Neural progenitor cell (in vitro differentiated cells): Measurements from ENCODE around the gene CD101. TPM values are rescaled to one million over a fixed set of nuclear protein-coding genes. Genes with fewer than 3 reads are reported as not detected.

ENCODE experiments used
- DNase-seq: peaks from one replicate; pipeline ENCODE4 v3.0.0-alpha.2; 2016; ENCODE audit warnings: low spot score
- H2AFZ ChIP-seq: fragments of 200-600 bp; sonication (generic); replicated peaks from 2 replicates; pipeline ENCODE4 v1.6.1; 2016; ENCODE audit warnings: antibody characterized with exemption
- H3F3A ChIP-seq: fragments of 200-600 bp; sonication (generic); 2 replicates; pipeline ENCODE4 v1.6.1; 2016; ENCODE audit warnings: antibody characterized with exemption, low read depth
- H3K27ac ChIP-seq: fragments of 200-600 bp; sonication (generic); 2 replicates; pipeline ENCODE4 v1.5.1; 2016; ENCODE audit warnings: mild to moderate bottlenecking
- H3K27me3 ChIP-seq: fragments of 200-600 bp; sonication (generic); 2 replicates; pipeline ENCODE4 v1.6.1; 2016; ENCODE audit warnings: mild to moderate bottlenecking, moderate library complexity
- H3K36me3 ChIP-seq: fragments of 200-600 bp; sonication (generic); 2 replicates; pipeline ENCODE4 v1.5.1; 2016
- H3K4me1 ChIP-seq: fragments of 200-600 bp; sonication (generic); 2 replicates; pipeline ENCODE4 v1.6.1; 2016; ENCODE audit warnings: mixed run types
- H3K4me2 ChIP-seq: fragments of 200-600 bp; sonication (generic); 2 replicates; pipeline ENCODE4 v1.6.1; 2016
- H3K4me3 ChIP-seq: fragments of 200-600 bp; sonication (generic); 2 replicates; pipeline ENCODE4 v1.5.1; 2016
- H3K79me2 ChIP-seq: fragments of 200-600 bp; sonication (generic); 2 replicates; pipeline ENCODE4 v1.6.1; 2016; ENCODE audit warnings: low read depth
- H3K9ac ChIP-seq: fragments of 200-600 bp; sonication (generic); 2 replicates; pipeline ENCODE4 v1.6.1; 2016
- H3K9me3 ChIP-seq: fragments of 200-600 bp; sonication (generic); 2 replicates; pipeline ENCODE4 v1.5.1; 2016; ENCODE audit warnings: low read depth
- H4K20me1 ChIP-seq: fragments of 200-600 bp; sonication (generic); 2 replicates; pipeline ENCODE4 v1.6.1; 2016; ENCODE audit warnings: low read depth
- H3K27ac Mint-ChIP-seq: 3 replicates; pipeline ENCODE4 v1.8.0; 2021; ENCODE audit warnings: mixed read lengths
- H3K27me3 Mint-ChIP-seq: 2 replicates; pipeline ENCODE4 v1.8.0; 2022; ENCODE audit warnings: low read depth, mild to moderate bottlenecking, inconsistent platforms, moderate library complexity, mixed read lengths; ENCODE audit not compliant: insufficient read depth
- H3K36me3 Mint-ChIP-seq: 3 replicates; pipeline ENCODE4 v1.8.0; 2021; ENCODE audit warnings: mixed read lengths
- H3K4me1 Mint-ChIP-seq: 3 replicates; pipeline ENCODE4 v1.8.0; 2021; ENCODE audit warnings: mixed read lengths
- H3K4me3 Mint-ChIP-seq: 3 replicates; pipeline ENCODE4 v1.8.0; 2021; ENCODE audit warnings: mild to moderate bottlenecking, moderate library complexity, mixed read lengths
- H3K9me3 Mint-ChIP-seq: 3 replicates; pipeline ENCODE4 v1.8.0; 2020; ENCODE audit warnings: mixed read lengths
- CTCF ChIP-seq: fragments of 200-600 bp; sonication (generic); IDR thresholded peaks from 2 replicates; pipeline ENCODE4 v1.5.1; 2017; ENCODE audit warnings: antibody characterized with exemption, mild to moderate bottlenecking
- EZH2 ChIP-seq: fragments of 200-600 bp; sonication (generic); IDR thresholded peaks from 2 replicates; pipeline ENCODE4 v1.6.1; 2017; ENCODE audit warnings: antibody characterized with exemption, mild to moderate bottlenecking, moderate library complexity
- EZH2phosphoT487 ChIP-seq: fragments of 200-600 bp; sonication (generic); IDR thresholded peaks from 2 replicates; pipeline ENCODE4 v1.6.1; 2017; ENCODE audit warnings: antibody characterized with exemption
- total RNA-seq: library from RNA; depleted of rRNA; stranded (reverse); fragments of >200 nt; gene quantifications from 2 replicates; pipeline ENCODE4 v1.2.3, GENCODE V29; 2015; ENCODE audit warnings: low replicate concordance

The CD101 gene
- total RNA-seq, 1 donor from 2014 or later = 0.41 TPM

- DNase-seq = no peak
- no peak overlapping the region for H3K27ac ChIP-seq
- H3K27me3 Mint-ChIP-seq = no peaks in the 10 kb centered on the region
- H3K27ac Mint-ChIP-seq = no peak overlapping the region
- H3K36me3 Mint-ChIP-seq = peaks cover 28% of the 10 kb centered on the region
- no peak overlapping the region for H3K4me2 ChIP-seq
- no peaks in the 10 kb centered on the region for H3K4me1 ChIP-seq
- no peaks in the 10 kb centered on the region for H3K79me2 ChIP-seq
- no peak overlapping the region for H2AFZ ChIP-seq
- H3F3A ChIP-seq = no peaks in the 10 kb centered on the region
- no peak overlapping the region for H3K4me3 Mint-ChIP-seq
- no peak for TF ChIP-seq CTCF
- TF ChIP-seq EZH2 = no peak
- no peak for TF ChIP-seq EZH2phosphoT487
- H3K27me3 ChIP-seq = no peaks in the 10 kb centered on the region
- H3K4me1 Mint-ChIP-seq = peaks cover 17% of the 10 kb centered on the region
- no peak overlapping the region for H3K9ac ChIP-seq
- peaks cover 9% of the 10 kb centered on the region for H3K9me3 Mint-ChIP-seq
- H3K9me3 ChIP-seq = no peaks in the 10 kb centered on the region
- H3K4me3 ChIP-seq = no peak overlapping the region
- no peaks in the 10 kb centered on the region for H4K20me1 ChIP-seq
- no peaks in the 10 kb centered on the region for H3K36me3 ChIP-seq
Observed at GRCh38 chr1:116990612-116991151, 10.9 kb upstream of the CD101 start.

GRCh38 chr1:116991171-116991845 is 10.3 kb upstream of the CD101 start:
- Histone ChIP-seq H3K27me3 (no peaks in the 10 kb centered on the region), H3K36me3 (no peaks in the 10 kb centered on the region), H3K27ac (no peak overlapping the region), H2AFZ (no peak overlapping the region), H3K79me2 (no peaks in the 10 kb centered on the region), H3K4me2 (no peak overlapping the region), H3K9ac (no peak overlapping the region), H4K20me1 (no peaks in the 10 kb centered on the region), H3F3A (no peaks in the 10 kb centered on the region), H3K4me1 (no peaks in the 10 kb centered on the region), H3K9me3 (no peaks in the 10 kb centered on the region), H3K4me3 (no peak overlapping the region)
- H3K9me3 Mint-ChIP-seq = peaks cover 9% of the 10 kb centered on the region
- no peak overlapping the region for H3K4me3 Mint-ChIP-seq
- H3K27ac Mint-ChIP-seq = no peak overlapping the region
- TF ChIP-seq CTCF = no peak
- no peak for TF ChIP-seq EZH2
- TF ChIP-seq EZH2phosphoT487 = no peak
- DNase-seq = no peak
- no peaks in the 10 kb centered on the region for H3K27me3 Mint-ChIP-seq
- peaks cover 28% of the 10 kb centered on the region for H3K36me3 Mint-ChIP-seq
- H3K4me1 Mint-ChIP-seq = peaks cover 17% of the 10 kb centered on the region

- Histone ChIP-seq H3K27me3 (no peaks in the 10 kb centered on the region), H3K27ac (no peak overlapping the region), H2AFZ (no peak overlapping the region), H3K79me2 (no peaks in the 10 kb centered on the region), H3K4me2 (no peak overlapping the region), H3K36me3 (no peaks in the 10 kb centered on the region), H3F3A (no peaks in the 10 kb centered on the region), H3K4me1 (no peaks in the 10 kb centered on the region), H3K9ac (no peak overlapping the region), H4K20me1 (no peaks in the 10 kb centered on the region), H3K4me3 (no peak overlapping the region), H3K9me3 (no peaks in the 10 kb centered on the region)
- Mint-ChIP-seq H3K27ac (no peak overlapping the region), H3K4me1 (peaks cover 17% of the 10 kb centered on the region), H3K9me3 (peaks cover 9% of the 10 kb centered on the region), H3K4me3 (no peak overlapping the region), H3K36me3 (peaks cover 28% of the 10 kb centered on the region), H3K27me3 (no peaks in the 10 kb centered on the region)
- DNase-seq = no peak
- TF ChIP-seq EZH2 = no peak
- no peak for TF ChIP-seq EZH2phosphoT487
- TF ChIP-seq CTCF = no peak
Observed at GRCh38 chr1:116991918-116992317, 9.6 kb upstream of the CD101 start.
